Brain microvascular endothelial cell (primary cell): ENCODE data around the gene TBKBP1.

ENCODE experiments used
- DNase-seq: peaks from one replicate; pipeline ENCODE4 v3.0.0-alpha.2; 2020
- H3K27ac ChIP-seq: fragments of 250-450 bp; sonication (Bioruptor Pico); 2 replicates; pipeline ENCODE4 v1.5.1; 2020; ENCODE audit warnings: mild to moderate bottlenecking, moderate library complexity
- H3K27me3 ChIP-seq: fragments of 250-450 bp; sonication (Bioruptor Pico); replicated peaks from 2 replicates; pipeline ENCODE4 v1.5.1; 2020; ENCODE audit warnings: mild to moderate bottlenecking
- H3K36me3 ChIP-seq: fragments of 250-450 bp; sonication (Bioruptor Pico); replicated peaks from 2 replicates; pipeline ENCODE4 v1.5.1; 2020; ENCODE audit warnings: mild to moderate bottlenecking
- H3K4me3 ChIP-seq: 2 replicates; pipeline ENCODE4 v1.5.1; 2011; ENCODE audit warnings: low read depth, mild to moderate bottlenecking, control low read depth, low read length, moderate library complexity
- in situ Hi-C: cut with HindIII; loops from 2 replicates; pipeline ENCODE4 v1.10.0; 2017; ENCODE audit warnings: low sequenced_read_pairs, low pct_ligation_motif_present
- TF ChIP-seq, protein P1 (sequence below): IDR thresholded peaks from 2 replicates; pipeline ENCODE4 v1.5.1; 2011; ENCODE audit warnings: low read depth, mild to moderate bottlenecking, moderate library complexity, low read length, control low read depth, inconsistent platforms; ENCODE audit errors: missing control alignments

TBKBP1 gene

DNA sequence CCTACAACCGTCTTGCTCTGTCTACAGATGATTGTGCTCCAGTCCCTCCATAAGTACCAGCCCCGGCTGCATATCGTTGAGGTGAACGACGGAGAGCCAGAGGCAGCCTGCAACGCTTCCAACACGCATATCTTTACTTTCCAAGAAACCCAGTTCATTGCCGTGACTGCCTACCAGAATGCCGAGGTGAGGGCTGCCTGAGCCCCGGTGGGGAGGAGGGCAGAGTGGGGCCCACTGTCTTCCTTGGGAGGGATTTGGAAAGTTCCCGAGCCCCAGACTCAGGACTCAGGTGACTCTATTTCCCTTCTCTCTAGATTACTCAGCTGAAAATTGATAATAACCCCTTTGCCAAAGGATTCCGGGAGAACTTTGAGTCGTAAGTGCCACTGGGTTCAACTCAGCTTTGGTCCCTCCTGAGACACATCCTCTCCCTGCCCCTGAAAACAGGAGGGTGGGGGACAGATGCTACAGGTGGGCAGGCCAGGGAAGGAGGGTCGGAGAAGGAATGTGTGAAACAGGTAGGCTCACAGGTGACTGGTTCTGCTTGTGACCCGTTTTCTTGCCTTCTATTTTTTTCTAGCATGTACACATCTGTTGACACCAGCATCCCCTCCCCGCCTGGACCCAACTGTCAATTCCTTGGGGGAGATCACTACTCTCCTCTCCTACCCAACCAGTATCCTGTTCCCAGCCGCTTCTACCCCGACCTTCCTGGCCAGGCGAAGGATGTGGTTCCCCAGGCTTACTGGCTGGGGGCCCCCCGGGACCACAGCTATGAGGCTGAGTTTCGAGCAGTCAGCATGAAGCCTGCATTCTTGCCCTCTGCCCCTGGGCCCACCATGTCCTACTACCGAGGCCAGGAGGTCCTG, 50.4 kb downstream of the TBKBP1 start:
- peaks cover 29% of the 10 kb centered on the region for H3K27me3 ChIP-seq
- DNase-seq = no peak
- H3K36me3 ChIP-seq = no peaks in the 10 kb centered on the region
- in situ Hi-C loops = no loop called here
- H3K4me3 ChIP-seq = no peak overlapping the region
- TF ChIP-seq, protein P1, sequence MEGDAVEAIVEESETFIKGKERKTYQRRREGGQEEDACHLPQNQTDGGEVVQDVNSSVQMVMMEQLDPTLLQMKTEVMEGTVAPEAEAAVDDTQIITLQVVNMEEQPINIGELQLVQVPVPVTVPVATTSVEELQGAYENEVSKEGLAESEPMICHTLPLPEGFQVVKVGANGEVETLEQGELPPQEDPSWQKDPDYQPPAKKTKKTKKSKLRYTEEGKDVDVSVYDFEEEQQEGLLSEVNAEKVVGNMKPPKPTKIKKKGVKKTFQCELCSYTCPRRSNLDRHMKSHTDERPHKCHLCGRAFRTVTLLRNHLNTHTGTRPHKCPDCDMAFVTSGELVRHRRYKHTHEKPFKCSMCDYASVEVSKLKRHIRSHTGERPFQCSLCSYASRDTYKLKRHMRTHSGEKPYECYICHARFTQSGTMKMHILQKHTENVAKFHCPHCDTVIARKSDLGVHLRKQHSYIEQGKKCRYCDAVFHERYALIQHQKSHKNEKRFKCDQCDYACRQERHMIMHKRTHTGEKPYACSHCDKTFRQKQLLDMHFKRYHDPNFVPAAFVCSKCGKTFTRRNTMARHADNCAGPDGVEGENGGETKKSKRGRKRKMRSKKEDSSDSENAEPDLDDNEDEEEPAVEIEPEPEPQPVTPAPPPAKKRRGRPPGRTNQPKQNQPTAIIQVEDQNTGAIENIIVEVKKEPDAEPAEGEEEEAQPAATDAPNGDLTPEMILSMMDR = no peak
- no peak overlapping the region for H3K27ac ChIP-seq

DNA sequence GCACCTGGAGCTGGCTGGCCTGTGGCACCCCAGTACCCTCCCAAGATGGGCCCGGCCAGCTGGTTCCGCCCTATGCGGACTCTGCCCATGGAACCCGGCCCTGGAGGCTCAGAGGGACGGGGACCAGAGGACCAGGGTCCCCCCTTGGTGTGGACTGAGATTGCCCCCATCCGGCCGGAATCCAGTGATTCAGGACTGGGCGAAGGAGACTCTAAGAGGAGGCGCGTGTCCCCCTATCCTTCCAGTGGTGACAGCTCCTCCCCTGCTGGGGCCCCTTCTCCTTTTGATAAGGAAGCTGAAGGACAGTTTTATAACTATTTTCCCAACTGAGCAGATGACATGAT, 51.0 kb downstream of the TBKBP1 start:
- TF ChIP-seq, protein P1 = no peak
- H3K4me3 ChIP-seq = no peak overlapping the region
- in situ Hi-C loops = no loop called here
- H3K27me3 ChIP-seq = peaks cover 31% of the 10 kb centered on the region
- no peaks in the 10 kb centered on the region for H3K36me3 ChIP-seq
- DNase-seq = no peak
- no peak overlapping the region for H3K27ac ChIP-seq

DNA sequence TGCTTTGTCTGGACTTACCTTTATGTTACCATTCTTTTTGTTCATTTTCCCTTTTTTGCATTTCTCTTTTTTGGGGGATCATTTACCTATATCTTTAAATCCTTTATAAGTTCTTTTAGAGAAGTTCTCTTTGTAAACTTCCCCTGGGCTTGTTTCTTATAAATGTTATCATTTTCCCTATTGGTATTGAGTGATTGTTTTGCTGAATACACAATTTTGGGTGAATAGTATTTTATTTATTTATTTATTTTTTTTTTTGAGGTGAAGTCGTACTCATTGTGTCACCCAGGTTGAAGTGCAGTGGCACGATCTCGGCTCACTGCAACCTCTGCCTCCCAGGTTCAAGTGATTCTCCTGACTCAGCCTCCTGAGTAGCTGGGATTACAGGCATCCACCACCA, 57.5 kb downstream of the TBKBP1 start:
- in situ Hi-C loops = no loop called here
- no peak overlapping the region for H3K4me3 ChIP-seq
- no peak for DNase-seq
- peaks cover 7% of the 10 kb centered on the region for H3K27me3 ChIP-seq
- no peak overlapping the region for H3K27ac ChIP-seq
- H3K36me3 ChIP-seq = no peaks in the 10 kb centered on the region
- TF ChIP-seq, protein P1 = no peak

DNA sequence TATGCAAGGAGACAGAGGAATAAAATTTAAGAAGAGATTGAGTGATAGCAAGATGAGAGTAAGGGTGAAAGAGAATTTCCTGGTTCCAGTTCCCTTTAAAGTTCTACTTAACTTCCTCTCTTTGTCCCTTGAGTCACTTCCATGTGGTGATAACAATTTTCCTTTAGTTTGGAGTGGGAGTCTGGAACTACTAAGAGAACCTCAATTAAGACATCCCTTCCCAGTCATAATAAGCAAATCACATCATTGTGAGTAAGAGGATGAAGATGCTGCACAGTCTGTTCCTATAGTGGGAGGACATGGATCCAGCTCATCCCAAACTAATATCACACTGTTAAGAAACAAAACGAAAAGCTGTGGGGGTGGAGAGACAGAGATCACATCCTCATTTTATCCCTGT, 63.4 kb downstream of the TBKBP1 start:
- Histone ChIP-seq H3K4me3 (no peak overlapping the region), H3K27me3 (no peaks in the 10 kb centered on the region), H3K27ac (no peak overlapping the region), H3K36me3 (no peaks in the 10 kb centered on the region)
- in situ Hi-C loops = no loop called here
- DNase-seq = no peak
- TF ChIP-seq, protein P1 = no peak

DNA sequence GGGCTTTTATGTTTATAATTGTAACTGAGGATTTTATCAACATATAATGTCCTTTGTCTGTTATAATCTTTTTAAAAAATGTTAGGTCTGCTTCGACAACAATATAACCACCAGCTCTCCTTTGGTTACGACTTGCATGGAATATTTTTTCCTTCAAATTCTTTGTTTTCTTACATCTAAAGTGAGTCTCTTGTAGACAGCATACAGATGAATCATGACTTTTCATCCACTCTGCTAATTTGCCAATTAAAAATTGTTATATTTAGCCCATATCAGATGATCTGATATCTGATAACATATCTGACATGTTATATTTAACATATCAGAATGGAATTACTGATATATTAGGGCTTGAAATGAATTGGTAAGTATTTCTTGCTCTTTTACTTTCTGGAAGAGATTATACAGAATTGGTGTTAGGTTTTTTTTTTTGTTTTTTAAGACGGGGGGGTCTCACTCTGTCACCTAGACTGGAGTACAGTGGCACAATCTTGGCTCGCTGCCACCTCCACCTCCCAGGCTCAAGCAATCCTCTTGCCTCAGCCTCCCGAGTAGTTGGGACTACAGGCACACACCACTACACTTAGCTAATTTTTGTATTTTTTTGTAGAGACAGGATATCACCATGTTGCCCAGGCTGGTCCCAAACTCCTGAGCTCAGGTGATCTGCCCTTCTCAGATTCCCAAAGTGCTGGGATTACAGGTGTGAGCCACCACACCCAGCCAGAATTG, 66.6 kb downstream of the TBKBP1 start:
- TF ChIP-seq, protein P1 = no peak
- H3K27me3 ChIP-seq = no peaks in the 10 kb centered on the region

More for the DNA sequence above, 66.6 kb downstream of the TBKBP1 start:
- H3K4me3 ChIP-seq = no peak overlapping the region
- no peak overlapping the region for H3K27ac ChIP-seq
- no peaks in the 10 kb centered on the region for H3K36me3 ChIP-seq
- in situ Hi-C loops = no loop called here
- DNase-seq = no peak
